Fibroblast of villous mesenchyme (primary cell): Measurements from ENCODE around the gene COL17A1. TPM values are rescaled to one million over a fixed set of nuclear protein-coding genes. Genes with fewer than 3 reads are reported as not detected.

Source experiments
- DNase-seq: peaks from one replicate; pipeline ENCODE4 v3.0.0-alpha.2; 2010; ENCODE audit warnings: low read depth
- H3K4me3 ChIP-seq: 2 replicates; pipeline ENCODE4 v1.5.1; 2011; ENCODE audit warnings: low read depth, mild to moderate bottlenecking, low read length
- total RNA-seq: library from RNA; depleted of rRNA; stranded (reverse); fragments of >200 nt; gene quantifications from 2 replicates; pipeline ENCODE4 v1.2.3, GENCODE V29; 2012
- TF ChIP-seq, protein P1 (sequence below): IDR thresholded peaks from 2 replicates; pipeline ENCODE4 v1.5.1; 2012; ENCODE audit warnings: low read depth, mild to moderate bottlenecking, low read length; ENCODE audit not compliant: insufficient read depth

The COL17A1 gene
- total RNA-seq, 1 donor, result not detected

DNA sequence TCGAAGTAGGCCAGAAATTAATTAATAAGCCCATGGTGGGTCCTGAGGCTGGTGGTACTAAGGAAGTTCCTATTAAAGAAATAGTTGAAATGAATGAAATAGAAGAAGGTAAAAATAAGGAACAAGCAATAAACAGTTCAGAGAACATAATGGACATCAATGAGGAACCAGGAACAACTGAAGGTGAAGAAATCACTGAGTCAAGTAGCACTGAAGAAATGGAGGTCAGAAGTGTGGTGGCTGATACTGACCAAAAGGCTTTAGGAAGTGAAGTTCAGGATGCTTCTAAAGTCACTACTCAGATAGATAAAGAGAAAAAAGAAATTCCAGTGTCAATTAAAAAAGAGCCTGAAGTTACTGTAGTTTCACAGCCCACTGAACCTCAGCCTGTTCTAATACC is 82.8 kb downstream of the COL17A1 start:
- TF ChIP-seq, protein P1, sequence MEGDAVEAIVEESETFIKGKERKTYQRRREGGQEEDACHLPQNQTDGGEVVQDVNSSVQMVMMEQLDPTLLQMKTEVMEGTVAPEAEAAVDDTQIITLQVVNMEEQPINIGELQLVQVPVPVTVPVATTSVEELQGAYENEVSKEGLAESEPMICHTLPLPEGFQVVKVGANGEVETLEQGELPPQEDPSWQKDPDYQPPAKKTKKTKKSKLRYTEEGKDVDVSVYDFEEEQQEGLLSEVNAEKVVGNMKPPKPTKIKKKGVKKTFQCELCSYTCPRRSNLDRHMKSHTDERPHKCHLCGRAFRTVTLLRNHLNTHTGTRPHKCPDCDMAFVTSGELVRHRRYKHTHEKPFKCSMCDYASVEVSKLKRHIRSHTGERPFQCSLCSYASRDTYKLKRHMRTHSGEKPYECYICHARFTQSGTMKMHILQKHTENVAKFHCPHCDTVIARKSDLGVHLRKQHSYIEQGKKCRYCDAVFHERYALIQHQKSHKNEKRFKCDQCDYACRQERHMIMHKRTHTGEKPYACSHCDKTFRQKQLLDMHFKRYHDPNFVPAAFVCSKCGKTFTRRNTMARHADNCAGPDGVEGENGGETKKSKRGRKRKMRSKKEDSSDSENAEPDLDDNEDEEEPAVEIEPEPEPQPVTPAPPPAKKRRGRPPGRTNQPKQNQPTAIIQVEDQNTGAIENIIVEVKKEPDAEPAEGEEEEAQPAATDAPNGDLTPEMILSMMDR, result no peak
- no peak for DNase-seq
- no peak overlapping the region for H3K4me3 ChIP-seq

DNA sequence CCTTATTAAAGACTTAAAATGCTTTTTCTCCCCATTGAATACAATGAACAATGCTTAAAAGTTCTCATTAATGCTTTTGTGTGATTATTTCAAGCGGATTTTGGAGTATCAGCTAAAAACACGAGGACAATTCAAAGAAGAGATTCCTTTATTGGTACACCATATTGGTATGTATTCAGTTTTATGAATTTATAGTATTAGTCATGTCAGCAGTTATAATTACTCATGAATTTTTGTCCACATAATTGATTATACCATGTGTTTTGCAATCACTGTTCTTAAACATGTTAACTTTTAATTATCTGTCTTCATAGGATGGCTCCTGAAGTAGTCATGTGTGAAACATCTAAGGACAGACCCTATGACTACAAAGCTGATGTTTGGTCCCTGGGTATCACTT is 86.9 kb downstream of the COL17A1 start:
- H3K4me3 ChIP-seq, result no peak overlapping the region
- TF ChIP-seq, protein P1, result no peak
- DNase-seq, result no peak

DNA sequence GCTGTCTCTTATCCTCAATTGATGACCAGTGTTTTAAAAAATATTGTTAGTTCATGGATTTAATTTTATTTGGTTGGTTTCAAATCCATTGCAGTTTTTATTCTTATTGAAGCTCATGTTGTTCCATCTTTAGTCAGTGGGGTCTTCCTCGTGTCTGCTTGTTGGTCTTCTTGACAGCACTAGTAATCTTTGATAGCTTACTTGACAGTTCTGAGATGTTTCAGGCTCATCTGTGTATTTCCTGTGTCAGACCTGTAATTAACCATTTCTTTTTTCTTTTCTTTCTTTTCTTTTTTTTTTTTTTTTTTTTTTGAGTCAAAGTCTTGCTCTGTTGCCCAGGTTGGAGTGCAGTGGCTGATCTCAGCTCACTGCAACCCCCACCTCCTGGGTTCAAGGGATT is 90.5 kb downstream of the COL17A1 start:
- no peak for DNase-seq
- TF ChIP-seq, protein P1, result no peak
- H3K4me3 ChIP-seq, result no peak overlapping the region

DNA sequence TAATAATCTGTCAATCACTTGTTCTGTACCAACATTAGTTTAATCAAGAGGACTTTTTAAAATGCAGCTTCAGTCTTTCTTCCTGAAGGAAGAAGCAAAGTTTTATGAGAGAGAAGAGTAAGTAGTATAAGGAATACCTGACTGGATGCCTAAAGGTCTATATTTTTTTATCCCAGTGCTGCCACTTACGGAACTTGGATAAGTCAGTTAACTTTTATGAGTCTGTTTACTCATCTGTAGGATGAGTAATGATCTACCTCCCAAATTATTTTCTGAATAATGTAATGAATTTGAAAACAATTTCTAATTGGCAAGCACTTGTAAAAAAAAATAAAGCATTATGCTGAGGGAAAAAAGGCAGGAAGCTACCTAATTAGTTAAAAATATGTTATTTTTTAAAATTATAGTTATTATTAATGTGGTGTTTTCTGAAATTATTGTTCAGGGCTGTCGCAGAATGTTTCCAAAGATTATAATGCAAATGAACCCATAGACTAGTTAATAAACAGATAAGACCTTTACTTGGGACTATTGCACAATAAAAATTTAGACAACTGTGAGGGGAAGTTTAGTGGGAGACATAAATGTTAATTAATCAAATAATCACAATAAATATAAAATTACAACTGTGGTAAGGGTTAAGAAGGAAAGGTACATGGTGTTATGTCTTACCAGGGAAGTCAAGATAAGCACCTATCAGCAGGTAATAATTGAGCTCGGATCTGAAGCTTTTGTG is 94.1 kb downstream of the COL17A1 start:
- DNase-seq, result no peak
- no peak overlapping the region for H3K4me3 ChIP-seq
- TF ChIP-seq, protein P1, result no peak

DNA sequence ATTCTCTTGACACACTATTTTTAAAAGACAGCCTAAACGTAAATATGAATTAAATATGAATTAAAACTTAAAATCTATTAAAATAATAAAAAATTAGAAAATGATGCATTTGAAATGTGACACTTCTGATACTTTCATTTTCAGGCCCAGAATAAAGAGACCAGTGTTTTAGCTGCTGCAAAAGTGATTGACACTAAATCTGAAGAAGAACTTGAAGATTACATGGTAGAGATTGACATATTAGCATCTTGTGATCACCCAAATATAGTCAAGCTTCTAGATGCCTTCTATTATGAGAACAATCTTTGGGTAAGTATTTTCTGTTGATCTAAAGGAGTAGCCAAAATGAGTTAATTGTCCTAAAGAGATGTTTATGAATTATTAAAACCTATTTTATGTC is 95.1 kb downstream of the COL17A1 start:
- H3K4me3 ChIP-seq, result no peak overlapping the region
- TF ChIP-seq, protein P1, result no peak
- no peak for DNase-seq

DNA sequence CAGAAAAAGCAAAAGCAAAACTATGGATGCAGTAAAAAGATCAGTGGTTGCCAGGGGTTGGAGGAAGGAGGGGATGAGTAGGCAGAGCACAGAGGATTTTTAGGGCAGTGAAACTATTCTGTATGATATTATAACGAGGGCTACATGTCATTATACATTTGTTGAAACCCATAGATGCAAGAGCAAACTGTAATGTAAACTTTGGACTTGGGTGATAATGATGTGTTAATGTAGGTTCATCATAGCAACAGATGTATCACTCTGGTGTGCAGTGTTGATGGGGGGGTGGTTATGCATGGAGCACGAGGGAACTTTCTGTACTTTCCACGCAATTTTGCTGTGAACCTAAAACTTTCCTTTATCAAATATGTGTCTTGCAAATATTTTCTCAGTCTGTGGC is 95.6 kb downstream of the COL17A1 start:
- TF ChIP-seq, protein P1, result no peak
- no peak overlapping the region for H3K4me3 ChIP-seq
- no peak for DNase-seq

DNA sequence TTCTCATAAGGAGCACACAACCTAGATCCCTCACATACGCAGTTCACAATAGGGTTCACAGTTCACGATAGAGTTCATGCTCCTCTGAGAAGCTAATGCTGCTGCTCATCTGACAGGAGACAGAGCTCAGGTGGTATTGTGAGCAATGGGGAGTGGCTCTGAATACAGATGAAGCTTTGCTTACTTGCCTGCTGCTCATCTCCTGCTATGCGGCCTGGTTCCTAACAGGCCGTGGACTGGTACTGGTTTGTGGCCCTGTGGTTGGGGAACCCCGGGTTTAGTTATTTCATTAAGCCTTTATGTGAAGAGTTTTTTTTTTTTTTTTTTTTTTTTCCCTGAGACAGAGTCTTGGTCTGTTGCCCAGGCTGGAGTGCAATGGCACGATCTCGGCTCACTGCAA is 99.3 kb downstream of the COL17A1 start:
- TF ChIP-seq, protein P1, result no peak
- DNase-seq, result no peak
- no peak overlapping the region for H3K4me3 ChIP-seq
